Activated B cell treated with CpG ODN at 0.5 μM for 24 hours (primary cell): ENCODE results near the gene TTC7B. TPM values are rescaled to one million over a fixed set of nuclear protein-coding genes. Genes with fewer than 3 reads are reported as not detected.

Source experiments
- ATAC-seq: fragments of 200-7000 bp; cut with Tn5 transposase; one replicate; pipeline ENCODE4 v1.10.0; 2021; ENCODE audit warnings: low read depth, mild to moderate bottlenecking, moderate library complexity
- CTCF ChIA-PET: fragments of 350-600 bp; sonication (Branson Sonifier 250); formaldehyde crosslinking; loops from one replicate; lab custom pipeline; 2021; ENCODE audit warnings: antibody characterized with exemption; lab: Charles Lee
- POLR2A ChIA-PET: fragments of 350-600 bp; sonication (Branson Sonifier 250); formaldehyde crosslinking; loops from one replicate; lab custom pipeline; 2021; ENCODE audit warnings: antibody characterized with exemption; lab: Charles Lee
- DNase-seq: peaks from one replicate; pipeline ENCODE4 v3.0.0; 2022
- H3K27ac Mint-ChIP-seq: one replicate; pipeline ENCODE4 v1.8.0; 2020; ENCODE audit warnings: mixed read lengths
- H3K27me3 Mint-ChIP-seq: one replicate; pipeline ENCODE4 v1.8.0; 2021; ENCODE audit warnings: mixed read lengths
- H3K36me3 Mint-ChIP-seq: one replicate; pipeline ENCODE4 v1.8.0; 2021; ENCODE audit warnings: low read depth, mixed read lengths
- H3K4me1 Mint-ChIP-seq: one replicate; pipeline ENCODE4 v1.8.0; 2021; ENCODE audit warnings: mixed read lengths
- H3K4me3 Mint-ChIP-seq: one replicate; pipeline ENCODE4 v1.8.0; 2020; ENCODE audit warnings: mild to moderate bottlenecking, mixed read lengths
- H3K9me3 Mint-ChIP-seq: one replicate; pipeline ENCODE4 v1.8.0; 2020; ENCODE audit warnings: mixed read lengths
- CTCF ChIP-seq: fragments of 200-600 bp; IDR thresholded peaks from one replicate; pipeline ENCODE4 v1.8.0; 2022; ENCODE audit warnings: antibody characterized with exemption, mild to moderate bottlenecking
- intact Hi-C: fragments of 100-400 bp; cut with micrococcal nuclease; formaldehyde crosslinking; loops from one replicate; pipeline ENCODE4 v1.15.1; 2024
- total RNA-seq: library from RNA; stranded (reverse); gene quantifications from 2 replicates; pipeline ENCODE4 v1.2.3, GENCODE V29; 2022

The TTC7B gene
- total RNA-seq, 1 donor from 2014 or later: 1.9 TPM

GRCh38 chr14:90548455-90548854, 267.8 kb downstream of the TTC7B start:
- H3K4me3 Mint-ChIP-seq: no peak overlapping the region
- no peak overlapping the region for H3K27ac Mint-ChIP-seq
- ChIA-PET POLR2A (no interaction called here), CTCF (no interaction called here)
- intact Hi-C loops: no loop called here
- H3K4me1 Mint-ChIP-seq: no peaks in the 10 kb centered on the region
- H3K27me3 Mint-ChIP-seq: no peaks in the 10 kb centered on the region
- no peak for DNase-seq
- no peaks in the 10 kb centered on the region for H3K9me3 Mint-ChIP-seq
- no peak for ATAC-seq
- H3K36me3 Mint-ChIP-seq: no peaks in the 10 kb centered on the region
- no peak for TF ChIP-seq CTCF

- DNase-seq: no peak
- no peaks in the 10 kb centered on the region for H3K36me3 Mint-ChIP-seq
- no peaks in the 10 kb centered on the region for H3K27me3 Mint-ChIP-seq
- H3K9me3 Mint-ChIP-seq: no peaks in the 10 kb centered on the region
- no peak for ATAC-seq
- no peak overlapping the region for H3K27ac Mint-ChIP-seq
- intact Hi-C loops: no loop called here
- CTCF ChIA-PET: no interaction called here
- no peak overlapping the region for H3K4me3 Mint-ChIP-seq
- POLR2A ChIA-PET: no interaction called here
- no peak for TF ChIP-seq CTCF
- no peaks in the 10 kb centered on the region for H3K4me1 Mint-ChIP-seq
Observed at GRCh38 chr14:90547968-90548367, 268.3 kb downstream of the TTC7B start.

GRCh38 chr14:90547250-90547649, 269.0 kb downstream of the TTC7B start:
- Mint-ChIP-seq H3K36me3 (no peaks in the 10 kb centered on the region), H3K4me1 (no peaks in the 10 kb centered on the region), H3K27ac (no peak overlapping the region), H3K27me3 (no peaks in the 10 kb centered on the region), H3K4me3 (no peak overlapping the region), H3K9me3 (no peaks in the 10 kb centered on the region)
- ATAC-seq: no peak
- no peak for DNase-seq
- TF ChIP-seq CTCF: no peak
- intact Hi-C loops: no loop called here
- ChIA-PET POLR2A (no interaction called here), CTCF (no interaction called here)

- POLR2A ChIA-PET: no interaction called here
- ATAC-seq (no peak), DNase-seq (no peak)
- intact Hi-C loops: no loop called here
- H3K4me3 Mint-ChIP-seq: no peak overlapping the region
- H3K27me3 Mint-ChIP-seq: no peaks in the 10 kb centered on the region
- H3K9me3 Mint-ChIP-seq: no peaks in the 10 kb centered on the region
- no peak for TF ChIP-seq CTCF
- H3K36me3 Mint-ChIP-seq: no peaks in the 10 kb centered on the region
- CTCF ChIA-PET: no interaction called here
- H3K27ac Mint-ChIP-seq: no peak overlapping the region
- H3K4me1 Mint-ChIP-seq: no peaks in the 10 kb centered on the region
Observed at GRCh38 chr14:90546767-90547166, 269.5 kb downstream of the TTC7B start.

GRCh38 chr14:90545966-90546751, 270.1 kb downstream of the TTC7B start:
- TF ChIP-seq CTCF: no peak
- H3K4me3 Mint-ChIP-seq: no peak overlapping the region
- no peaks in the 10 kb centered on the region for H3K4me1 Mint-ChIP-seq
- ATAC-seq (no peak), DNase-seq (no peak)
- intact Hi-C loops: no loop called here
- ChIA-PET POLR2A (no interaction called here), CTCF (no interaction called here)
- H3K36me3 Mint-ChIP-seq: no peaks in the 10 kb centered on the region
- no peaks in the 10 kb centered on the region for H3K9me3 Mint-ChIP-seq
- no peak overlapping the region for H3K27ac Mint-ChIP-seq
- no peaks in the 10 kb centered on the region for H3K27me3 Mint-ChIP-seq
